HG03469 (cell line): ENCODE data around the gene MEGF6.

Experiments used
- ATAC-seq: cut with Tn5 transposase; IDR thresholded peaks from one replicate; pipeline ENCODE4 v1.9.1; 2021; ENCODE audit warnings: mild to moderate bottlenecking, moderate library complexity, moderate number of reproducible peaks; ENCODE audit not compliant: unreplicated experiment

The MEGF6 gene

DNA sequence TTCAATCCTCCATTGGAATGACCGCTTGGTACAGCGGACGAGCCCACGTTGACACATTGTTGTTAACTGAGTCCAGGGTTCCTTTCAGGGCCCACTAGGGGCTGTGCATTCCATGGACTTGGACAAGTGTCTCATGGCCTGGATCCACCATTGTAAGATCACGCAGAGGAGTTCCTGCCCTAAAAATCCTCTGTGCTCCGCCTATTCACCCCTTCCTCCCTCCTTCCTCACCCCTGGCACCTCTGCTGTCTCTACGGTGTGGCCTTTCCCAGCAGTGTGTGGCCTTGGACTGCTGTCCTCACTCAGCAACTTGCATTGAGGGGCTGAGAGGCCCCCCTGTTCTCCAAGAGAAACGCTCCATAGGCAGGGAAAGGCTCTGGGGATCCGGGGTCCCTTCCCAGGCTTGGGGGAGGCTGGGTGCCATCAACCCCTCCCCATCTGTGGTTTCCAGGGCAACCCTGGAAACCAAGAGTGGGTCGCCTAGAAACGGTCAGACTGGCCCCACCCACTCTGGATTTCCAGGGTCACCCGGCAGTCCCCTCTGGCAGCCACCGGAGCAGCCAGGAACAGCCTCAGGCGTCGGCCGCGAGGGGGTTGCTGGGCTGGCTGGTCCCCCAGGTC, 50.9 kb downstream of the MEGF6 start:
- ATAC-seq: no peak

DNA sequence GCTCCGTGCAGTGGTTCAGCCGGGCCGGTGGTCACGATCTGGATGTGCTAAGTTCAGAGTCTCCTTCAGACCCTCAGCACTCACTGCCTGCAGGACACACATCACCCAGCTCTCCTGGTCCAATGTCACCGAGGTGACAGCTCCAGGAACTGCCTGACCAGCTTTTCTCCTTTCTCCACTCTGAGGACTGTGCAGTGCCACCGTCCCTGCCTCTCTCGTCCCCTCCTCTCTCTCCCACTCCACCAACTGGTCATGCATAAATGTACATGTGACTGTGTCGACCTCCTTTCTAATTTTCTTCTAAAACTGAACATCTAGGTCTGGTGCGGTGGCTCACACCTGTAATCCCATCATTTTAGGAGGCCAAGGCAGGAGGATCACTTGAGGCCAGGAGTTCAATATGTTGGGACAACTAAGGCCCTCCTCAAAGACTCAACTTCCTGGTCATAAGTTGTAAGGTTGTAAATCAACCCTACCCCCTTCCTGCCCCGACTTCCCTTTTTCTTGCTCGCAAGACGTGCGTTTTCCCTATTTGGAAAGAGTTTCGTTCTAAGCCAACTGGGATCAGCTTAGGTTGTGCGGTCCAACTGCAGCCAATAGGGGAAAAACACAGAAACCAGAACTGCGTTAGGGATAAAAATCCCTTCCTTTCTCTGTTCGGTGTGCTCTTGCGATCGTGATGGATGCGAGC, 53.1 kb downstream of the MEGF6 start:
- ATAC-seq: no peak

DNA sequence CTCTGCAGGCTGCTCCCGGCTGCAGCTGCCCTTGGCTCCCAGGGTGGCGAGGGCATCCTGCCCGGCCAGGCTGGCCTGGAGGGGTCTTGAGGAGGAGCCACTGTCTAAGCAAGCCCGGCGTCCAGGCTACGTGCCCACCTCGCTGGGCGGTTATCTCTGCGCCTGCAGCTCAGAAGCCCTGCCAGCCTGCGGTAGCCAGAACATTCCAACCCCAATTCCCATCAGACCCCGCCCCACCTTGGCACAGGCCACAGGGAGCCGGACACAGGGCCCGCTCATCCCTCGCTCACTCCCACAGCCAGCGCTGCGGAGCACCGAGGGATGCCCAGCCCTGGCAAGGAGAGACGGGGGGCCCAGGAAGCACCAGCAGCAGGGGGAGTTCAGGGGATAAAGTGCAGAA, 53.9 kb downstream of the MEGF6 start:
- ATAC-seq: no peak

DNA sequence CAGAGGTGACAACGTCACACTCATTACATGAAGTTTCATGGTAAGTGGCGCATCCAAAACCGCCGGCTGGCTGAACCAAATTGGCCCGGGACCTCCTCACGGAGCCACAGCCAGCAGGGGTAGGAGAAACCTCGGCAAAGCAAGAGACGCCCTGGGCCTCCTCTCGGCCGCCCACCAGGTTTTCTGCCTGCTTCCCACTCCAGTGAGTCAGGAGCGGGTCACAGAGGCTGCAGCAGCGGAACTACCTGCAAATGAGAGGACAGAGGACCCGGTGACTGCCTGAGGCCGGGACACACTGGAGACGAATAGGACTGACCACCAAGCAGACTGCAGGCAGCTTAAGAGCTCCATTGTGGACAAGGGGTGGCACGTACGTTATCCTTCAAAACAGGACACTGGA, 55.0 kb downstream of the MEGF6 start:
- ATAC-seq: no peak

DNA sequence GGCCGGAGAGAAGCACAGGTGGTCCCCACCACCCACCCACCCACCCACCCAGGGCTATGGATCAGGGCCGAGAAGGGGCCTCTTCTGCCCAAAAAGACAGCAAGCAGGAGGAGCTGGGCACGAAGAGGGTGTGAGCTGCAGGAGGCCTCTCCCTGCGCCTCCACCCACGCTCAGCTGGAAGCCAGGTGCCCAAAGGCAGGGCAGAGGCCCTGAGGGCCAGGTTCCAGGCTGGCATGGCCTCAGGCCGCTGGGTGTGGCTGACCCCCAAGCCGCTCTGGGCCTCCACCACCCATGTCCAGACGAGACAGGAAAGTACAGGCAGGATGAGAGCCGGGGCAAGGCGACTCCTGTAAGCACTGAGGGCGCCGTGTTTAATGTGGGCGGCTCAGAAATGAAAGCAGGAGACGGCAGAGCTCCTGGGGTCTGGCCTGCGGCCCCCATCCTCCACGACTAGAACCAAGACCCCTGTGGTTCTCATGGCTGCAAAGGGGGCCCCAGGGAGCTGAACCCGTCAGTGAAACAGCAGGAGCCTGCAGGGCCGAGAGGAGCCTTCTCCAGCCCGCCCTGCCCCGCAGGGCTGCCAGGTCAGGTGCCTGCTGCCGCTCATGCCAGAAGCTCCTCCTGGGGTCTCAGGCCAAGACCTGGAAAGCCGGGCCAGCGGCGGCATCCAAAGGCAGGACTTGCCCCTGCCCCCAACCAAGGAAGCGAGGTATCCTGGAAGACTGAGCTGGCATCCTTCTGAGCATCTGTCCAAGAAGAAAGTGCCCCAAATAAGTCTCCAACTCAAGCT, 56.0 kb downstream of the MEGF6 start:
- no peak for ATAC-seq

DNA sequence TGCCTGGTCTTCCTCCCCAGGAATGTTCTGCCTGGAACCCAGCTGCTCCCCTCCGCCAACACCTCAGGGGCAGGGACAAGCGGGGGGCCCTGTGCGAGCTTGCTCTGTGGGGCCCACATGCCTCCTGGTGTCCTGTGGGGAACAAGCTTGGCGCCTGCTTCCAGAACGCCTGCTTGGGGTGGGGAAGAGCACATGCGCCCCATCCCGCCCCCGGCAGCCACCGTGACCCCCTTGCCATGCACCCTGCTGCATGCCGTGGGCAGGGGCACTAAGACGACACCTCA, 57.4 kb downstream of the MEGF6 start:
- ATAC-seq: no peak

DNA sequence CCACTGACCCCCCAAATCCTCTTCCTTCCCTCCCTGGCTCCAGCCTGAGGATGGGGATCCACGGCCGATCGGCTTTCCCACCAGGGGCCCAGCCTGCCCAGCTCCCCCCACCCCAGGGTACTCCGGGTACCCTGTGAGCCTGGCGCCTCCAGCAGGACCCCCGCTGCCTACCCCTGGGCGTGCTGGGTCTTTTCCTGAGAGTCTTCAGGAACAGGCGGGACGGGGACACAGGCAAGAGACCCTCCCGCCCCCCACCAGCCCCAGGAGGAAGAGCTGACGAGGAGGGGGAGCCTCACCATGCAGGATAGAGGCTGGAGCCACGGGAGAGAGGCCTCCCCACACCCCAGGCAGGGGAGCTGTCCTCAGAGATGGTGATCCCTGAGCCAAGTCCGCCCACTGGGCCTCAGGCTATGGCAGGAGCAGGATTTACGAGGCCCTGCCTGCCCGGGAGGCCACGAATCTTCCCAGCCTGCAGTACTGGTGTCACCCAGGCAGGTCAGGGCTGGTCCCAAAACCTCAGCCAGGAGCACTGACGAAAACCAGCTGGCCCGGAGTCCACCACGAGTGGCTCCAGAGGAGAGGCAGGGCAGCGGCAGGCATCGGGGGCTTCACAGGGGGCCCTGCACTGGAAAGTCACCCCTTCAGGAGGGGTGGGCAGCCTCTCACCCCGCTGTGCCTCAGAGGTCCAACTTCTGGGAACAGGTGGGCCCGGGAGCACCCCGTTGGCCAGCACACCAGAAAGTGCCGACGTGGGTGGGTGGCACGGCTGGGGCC, 58.0 kb downstream of the MEGF6 start:
- ATAC-seq: no peak

DNA sequence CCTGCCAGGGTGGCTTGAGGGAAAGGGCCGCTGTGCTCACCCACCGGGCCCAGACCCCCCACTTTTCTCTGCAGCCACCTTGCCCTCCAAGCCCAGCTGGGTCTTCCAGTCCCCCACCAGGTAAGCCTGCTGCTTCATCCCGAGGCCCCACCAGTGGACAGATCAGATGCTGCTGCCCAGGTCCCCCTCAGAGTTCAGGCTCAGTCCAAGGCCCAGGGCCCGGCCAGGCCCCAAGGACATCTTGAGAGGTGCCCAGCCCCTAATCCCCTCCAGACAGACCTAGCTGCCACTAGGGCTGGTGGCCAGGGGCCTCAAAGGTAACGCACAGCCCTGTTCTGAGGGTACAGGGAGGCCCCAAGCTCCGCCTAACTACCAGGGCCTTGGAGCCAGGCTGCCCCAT, 58.6 kb downstream of the MEGF6 start:
- no peak for ATAC-seq

DNA sequence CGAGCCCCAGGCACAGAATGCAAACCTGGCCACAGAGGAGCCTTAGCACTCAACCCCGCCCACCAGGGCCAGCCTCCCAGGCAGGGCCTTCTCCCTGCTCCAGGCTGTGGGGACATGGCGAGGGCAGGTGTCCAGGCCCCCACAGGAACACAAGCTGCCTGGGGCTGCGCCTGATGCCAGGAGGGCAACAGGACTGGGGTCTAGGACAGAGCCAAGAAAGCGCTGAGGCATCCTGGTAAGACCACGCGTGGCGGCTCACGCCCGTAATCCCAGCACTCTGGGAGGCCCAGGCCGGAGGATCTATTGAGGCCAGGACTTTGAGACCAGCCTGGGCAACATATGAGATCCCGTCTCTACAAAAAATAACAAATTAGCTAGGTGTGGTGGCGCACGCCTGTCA, 59.1 kb downstream of the MEGF6 start:
- ATAC-seq: no peak

DNA sequence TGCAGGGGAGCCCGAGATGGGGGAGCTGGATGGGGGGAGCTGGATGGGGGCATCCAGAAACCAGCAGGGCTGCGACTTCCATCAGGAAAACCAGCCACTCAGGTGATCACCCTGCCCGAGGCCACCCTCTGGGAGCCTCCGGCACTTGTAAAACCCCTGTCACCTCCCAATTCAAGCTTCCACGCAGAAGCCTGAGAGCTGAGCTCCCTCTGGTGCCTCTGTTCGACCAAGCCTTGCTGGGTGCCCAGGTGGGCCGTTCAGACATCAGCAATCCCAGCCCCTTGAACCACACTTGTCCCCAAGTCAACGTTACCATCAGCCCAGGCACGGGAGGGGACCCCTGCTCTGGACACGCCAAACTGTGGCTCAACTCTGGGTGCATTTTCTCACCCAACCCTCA, 59.6 kb downstream of the MEGF6 start:
- ATAC-seq: no peak

DNA sequence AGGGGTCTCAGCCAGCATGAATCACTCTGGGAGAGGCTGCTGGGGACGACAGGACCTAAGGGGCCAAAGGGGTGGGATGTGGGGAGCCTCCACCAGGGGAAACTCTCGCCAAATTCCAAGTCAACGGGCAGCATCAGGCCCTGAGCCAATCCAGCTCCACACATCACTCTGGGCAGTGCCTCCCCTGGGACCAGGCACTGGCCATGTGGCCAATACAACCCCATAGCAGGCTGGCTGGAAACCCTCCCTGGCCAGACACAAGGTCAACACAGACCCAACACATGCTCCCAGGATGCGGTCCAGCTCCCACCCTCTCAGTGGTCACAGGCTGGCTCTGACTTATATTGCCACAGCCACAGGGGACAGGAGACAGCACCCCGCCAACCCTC, 60.0 kb downstream of the MEGF6 start:
- ATAC-seq: no peak

DNA sequence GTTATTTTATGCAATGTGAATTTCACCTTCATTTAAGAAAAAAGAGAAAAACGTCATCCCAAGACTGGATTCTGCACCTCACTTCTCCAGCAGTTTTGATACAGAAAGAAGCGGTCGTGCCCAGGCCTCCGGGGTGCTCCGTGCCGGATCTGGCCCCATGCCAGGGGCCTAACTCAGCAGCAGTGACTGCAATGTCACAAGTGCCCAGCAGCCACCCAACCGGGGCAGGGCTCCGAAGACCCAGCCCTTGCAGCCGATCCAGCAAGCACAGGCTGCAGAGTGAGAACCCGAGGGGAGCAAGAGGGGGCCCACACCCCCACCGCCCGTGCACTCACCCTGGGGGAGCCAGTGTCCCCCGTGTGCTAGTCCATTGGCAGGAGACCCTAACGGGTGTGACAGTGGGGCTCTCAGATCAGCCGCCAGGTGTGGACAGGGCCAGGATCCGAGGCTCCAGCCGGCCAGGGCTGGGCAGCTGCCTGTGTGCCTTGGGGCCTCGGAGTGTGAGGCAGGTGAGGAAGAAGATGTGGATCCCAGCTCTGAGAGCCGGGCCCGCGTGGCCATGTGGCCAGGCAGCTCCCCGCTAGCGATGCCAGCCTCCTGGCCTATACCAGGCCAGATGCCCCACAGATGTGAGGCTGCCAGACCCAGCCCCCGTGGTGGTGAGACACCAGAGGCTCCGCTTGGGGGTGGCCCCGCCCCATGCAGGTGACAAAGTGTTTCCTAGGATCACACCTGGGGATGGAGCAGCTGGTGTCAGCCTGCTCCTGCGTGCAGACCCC, 60.6 kb downstream of the MEGF6 start:
- no peak for ATAC-seq

DNA sequence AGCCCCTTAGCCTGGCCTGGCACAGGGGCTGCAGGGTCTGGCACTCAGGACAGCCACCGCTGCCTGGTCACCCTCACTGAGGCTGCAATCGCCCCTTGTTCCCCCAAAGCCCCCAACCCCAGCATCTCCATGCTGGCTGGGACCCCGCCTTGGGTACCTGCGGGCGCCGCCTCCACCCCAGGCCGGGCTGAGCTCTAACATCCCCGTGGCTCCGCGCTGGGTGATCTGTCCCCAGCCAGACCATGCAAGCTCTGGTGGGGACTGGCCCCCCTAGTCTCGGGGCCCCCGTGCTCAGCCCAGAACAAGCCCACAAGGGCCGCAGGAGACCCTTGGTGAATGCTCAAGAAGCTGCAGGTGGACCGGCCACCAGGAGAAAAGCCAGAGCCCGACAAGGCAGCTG, 62.4 kb downstream of the MEGF6 start:
- no peak for ATAC-seq

DNA sequence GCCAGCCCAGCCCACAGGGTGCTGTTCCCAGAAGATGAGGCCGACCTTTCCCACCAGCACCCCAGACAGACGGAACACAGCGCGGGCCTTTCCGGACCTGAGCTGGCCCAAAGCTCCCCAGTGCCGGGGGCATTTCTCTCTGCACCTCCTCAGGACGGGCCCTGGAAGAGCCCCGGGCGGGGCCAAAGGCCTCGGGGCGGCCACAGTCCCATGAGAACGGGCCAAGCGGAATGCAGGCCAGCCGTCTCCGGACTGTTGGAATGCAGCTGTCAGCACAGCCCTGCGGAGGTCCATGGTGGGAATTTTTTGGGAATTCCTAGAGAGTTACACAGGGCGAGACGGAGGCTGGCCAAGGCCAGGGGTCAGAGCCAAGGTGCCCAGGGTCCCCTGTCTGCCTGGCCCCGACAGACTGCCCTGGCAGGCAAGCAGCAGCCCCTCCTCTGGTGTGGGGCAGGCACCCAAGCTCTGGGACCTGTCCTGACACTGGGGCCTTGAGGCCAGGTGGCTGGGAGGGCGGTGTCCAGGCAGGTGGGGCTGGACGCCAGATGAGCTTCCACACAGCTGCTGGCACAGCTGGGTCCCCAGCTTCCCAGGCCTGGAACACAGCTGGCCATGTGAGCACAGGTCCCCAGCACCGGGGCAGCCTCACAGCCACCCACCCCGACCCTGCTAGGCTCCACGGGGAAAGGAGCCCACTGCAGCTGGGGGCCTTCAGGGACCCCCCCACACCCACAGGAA, 63.0 kb downstream of the MEGF6 start:
- ATAC-seq: no peak

DNA sequence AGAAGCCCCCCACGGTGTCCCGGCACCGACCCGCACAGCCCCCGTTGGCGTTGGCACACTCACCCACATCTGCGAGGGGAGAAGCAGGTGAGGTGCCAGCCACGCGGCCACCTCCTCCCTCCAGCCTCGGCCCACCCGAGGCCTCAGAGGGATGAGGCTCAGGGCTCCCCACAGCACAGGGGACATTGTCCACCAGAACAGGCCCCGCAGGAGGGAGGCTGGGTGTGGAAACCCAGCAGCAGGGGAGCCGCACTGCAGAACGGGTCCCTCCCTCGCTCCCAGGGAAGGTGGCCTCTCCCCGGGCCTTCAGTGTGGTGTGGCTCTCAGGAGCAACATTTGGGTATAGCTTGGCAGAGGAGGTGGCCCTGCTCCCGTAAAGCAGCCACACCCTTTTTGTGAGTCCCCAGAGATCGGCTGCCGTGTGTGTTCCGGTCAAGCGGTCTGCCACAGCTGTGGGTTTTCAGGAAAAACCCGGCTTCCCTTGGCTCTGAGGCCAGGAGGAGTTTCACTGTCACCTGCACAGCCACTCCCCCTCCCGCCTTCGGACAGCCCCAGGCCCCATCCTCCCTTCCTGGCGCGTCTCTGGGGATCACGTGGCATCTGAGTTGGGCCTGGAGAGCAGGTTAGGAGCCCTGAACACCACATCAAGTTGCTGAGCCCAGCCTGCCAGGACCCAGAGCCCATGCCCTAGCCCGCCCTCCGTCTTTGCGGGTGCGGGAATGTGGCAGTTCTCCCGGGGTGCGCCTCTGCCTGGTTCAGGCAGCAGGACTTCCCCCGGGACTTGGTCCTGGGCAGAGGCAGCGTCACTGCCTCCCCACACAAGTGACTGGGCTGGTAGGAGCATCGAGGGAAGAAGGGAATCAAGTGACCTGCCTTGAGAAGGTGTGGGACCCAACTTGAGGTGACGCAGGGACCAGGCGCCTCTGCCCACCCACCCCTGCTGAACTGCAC, 64.0 kb downstream of the MEGF6 start:
- ATAC-seq: no peak

DNA sequence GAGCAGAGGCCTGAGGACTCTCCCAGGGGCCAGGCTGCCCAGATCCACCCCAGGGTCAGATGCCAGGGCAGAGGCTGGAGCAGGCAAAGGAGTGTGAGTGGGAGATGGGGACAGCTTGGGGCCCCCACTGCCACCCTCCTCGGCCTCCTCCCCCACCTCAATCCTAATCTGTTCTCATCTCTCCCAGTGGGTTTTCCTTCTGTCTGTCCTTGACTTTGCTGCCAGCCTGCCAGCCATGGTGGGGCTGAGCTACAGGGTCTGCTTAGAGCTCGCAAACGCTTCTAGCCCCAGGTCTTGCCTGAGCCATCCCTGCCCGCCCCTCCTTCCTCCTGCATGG, 65.3 kb downstream of the MEGF6 start:
- ATAC-seq: no peak

DNA sequence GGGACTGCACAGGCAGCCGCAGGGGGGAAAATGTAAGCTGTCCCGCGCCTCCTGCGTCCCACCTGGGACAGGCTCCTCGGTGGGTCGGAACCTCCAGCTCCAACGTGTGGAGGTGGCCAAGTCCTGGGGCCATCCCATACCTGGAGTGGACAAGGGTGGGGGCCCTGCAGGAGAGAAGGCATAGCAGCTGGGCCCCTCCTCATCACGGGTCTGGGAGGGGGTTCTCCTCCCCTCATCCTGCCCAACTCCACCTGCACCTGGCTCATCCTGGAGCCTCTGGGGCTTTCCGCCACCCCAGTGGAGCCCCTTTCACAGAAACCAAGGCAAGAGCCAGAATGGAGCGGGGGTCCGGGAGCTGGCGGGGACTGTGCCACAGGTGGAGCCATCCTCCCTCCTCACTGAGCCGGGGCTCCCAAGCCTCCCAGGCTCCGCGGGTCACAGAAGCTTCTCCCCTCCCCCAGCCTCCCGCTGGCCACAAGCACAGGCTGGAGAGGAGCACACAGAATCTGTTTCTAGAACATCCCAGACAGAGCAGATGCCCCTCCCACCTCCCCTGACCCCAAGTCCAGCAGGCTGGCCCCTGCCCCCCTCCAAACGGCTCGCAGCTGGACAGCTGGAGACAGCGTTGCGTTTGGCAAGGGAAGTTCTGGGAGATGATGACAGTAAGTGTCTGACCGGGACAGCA, 65.8 kb downstream of the MEGF6 start:
- no peak for ATAC-seq
